Suprapubic skin (tissue), 4 donors: ENCODE measurements around the gene SIGLEC9.

ENCODE experiments used
- CTCF ChIP-seq, 2 donors: fragments of 200-600 bp in 1 of 2; fragments of 450-650 bp in 1 of 2; sonication (generic) in 1 of 2; IDR thresholded peaks; one replicate each; pipeline ENCODE4 v1.5.1; 2016 to 2019; ENCODE audit warnings: antibody characterized with exemption in 2 of 2, mild to moderate bottlenecking in 1 of 2, moderate library complexity in 1 of 2
- EP300 ChIP-seq: sonication (generic); formaldehyde crosslinking; IDR thresholded peaks from one replicate; pipeline ENCODE4 v1.6.1; 2017; ENCODE audit warnings: antibody characterized with exemption
- POLR2A ChIP-seq, 2 donors: fragments of 450-650 bp; IDR thresholded peaks; one replicate each; pipeline ENCODE4 v1.6.1; 2017; ENCODE audit warnings: antibody characterized with exemption in 2 of 2, mild to moderate bottlenecking in 2 of 2, moderate library complexity in 2 of 2
- POLR2AphosphoS5 ChIP-seq, 3 donors: sonication (generic); formaldehyde crosslinking; IDR thresholded peaks; one replicate each; pipeline ENCODE4 v1.6.1; 2017; ENCODE audit warnings: antibody characterized with exemption in 3 of 3

GRCh38 chr19:51137792-51138425, 13.2 kb downstream of the SIGLEC9 start:
- no peak for TF ChIP-seq CTCF (IDR thresholded peaks at IDR 0.05)
- TF ChIP-seq POLR2A (IDR thresholded peaks at IDR 0.05): no peak
- TF ChIP-seq POLR2AphosphoS5 (IDR thresholded peaks at IDR 0.05): no peak
- TF ChIP-seq EP300: no peak
